ENCODE data around the gene ERC2. TPM values are rescaled to one million over a fixed set of nuclear protein-coding genes. Genes with fewer than 3 reads are reported as not detected.

ERC2 gene
- total RNA-seq, 4 donors from 2014 or later, result 5.3 to 8.8 (median 7.8) TPM

DNA sequence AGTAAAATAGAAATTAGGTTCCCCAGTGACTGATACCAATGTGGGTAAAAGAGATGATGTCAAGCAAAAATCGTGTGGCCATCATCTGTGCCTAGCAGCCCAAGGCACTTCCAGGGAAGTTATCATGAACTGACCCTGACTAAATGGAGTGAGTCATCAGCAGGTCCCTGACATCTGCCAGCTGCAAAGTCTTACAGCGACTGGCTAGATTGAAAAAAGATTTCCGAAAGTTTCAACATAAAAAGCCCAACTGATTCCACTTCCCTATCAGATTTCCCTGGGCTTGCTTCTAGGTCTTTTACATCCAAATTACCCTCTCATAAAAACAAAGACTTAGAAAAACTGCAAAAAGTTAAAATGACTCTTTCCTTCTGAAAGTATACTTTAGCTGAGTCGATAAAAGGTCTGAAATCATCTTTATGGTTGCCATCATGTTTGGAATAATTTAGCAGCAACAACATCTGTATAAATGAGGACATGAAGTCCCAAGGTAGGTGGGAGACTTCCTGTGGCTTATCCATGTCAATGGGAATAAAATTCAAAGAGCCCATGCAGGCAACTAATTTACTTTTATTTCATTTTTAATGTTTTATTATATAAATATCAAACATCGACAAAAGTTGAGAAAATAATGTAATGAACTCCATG, 342.8 kb downstream of the ERC2 start:
- Histone ChIP-seq H3K4me1 (no peaks in the 10 kb centered on the region), H3K27ac (no peak overlapping the region), H3K9me3 (no peaks in the 10 kb centered on the region), H3K27me3 (no peaks in the 10 kb centered on the region), H3K36me3 (no peaks in the 10 kb centered on the region), H3K4me3 (replicated peaks in 1 of 3) (no peak overlapping the region)
- TF ChIP-seq POLR2A (IDR thresholded peaks at IDR 0.05), result no peak
- TF ChIP-seq, protein P1, sequence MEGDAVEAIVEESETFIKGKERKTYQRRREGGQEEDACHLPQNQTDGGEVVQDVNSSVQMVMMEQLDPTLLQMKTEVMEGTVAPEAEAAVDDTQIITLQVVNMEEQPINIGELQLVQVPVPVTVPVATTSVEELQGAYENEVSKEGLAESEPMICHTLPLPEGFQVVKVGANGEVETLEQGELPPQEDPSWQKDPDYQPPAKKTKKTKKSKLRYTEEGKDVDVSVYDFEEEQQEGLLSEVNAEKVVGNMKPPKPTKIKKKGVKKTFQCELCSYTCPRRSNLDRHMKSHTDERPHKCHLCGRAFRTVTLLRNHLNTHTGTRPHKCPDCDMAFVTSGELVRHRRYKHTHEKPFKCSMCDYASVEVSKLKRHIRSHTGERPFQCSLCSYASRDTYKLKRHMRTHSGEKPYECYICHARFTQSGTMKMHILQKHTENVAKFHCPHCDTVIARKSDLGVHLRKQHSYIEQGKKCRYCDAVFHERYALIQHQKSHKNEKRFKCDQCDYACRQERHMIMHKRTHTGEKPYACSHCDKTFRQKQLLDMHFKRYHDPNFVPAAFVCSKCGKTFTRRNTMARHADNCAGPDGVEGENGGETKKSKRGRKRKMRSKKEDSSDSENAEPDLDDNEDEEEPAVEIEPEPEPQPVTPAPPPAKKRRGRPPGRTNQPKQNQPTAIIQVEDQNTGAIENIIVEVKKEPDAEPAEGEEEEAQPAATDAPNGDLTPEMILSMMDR (IDR thresholded peaks at IDR 0.05), result no peak
- intact Hi-C loops (cut with DNase I), result no loop called here
- 60 to 65% methylated on average over 5 of the region's 5 CpGs for WGBS, 2 donors
- DNase-seq, result no peak

GRCh38 chr3:56124546-56124945, 343.7 kb downstream of the ERC2 start:
- H3K27ac ChIP-seq, result no peak overlapping the region
- no peaks in the 10 kb centered on the region for H3K27me3 ChIP-seq
- 84 to 86% methylated on average over 1 of the region's 1 CpG for WGBS, 2 donors
- intact Hi-C loops (cut with DNase I), result no loop called here
- H3K4me3 ChIP-seq (replicated peaks in 1 of 3), result no peak overlapping the region
- H3K4me1 ChIP-seq, result no peaks in the 10 kb centered on the region
- no peak for DNase-seq
- TF ChIP-seq POLR2A (IDR thresholded peaks at IDR 0.05), result no peak
- TF ChIP-seq, protein P1 (IDR thresholded peaks at IDR 0.05), result no peak
- H3K9me3 ChIP-seq, result no peaks in the 10 kb centered on the region
- no peaks in the 10 kb centered on the region for H3K36me3 ChIP-seq

GRCh38 chr3:56123487-56123886, 344.8 kb downstream of the ERC2 start:
- TF ChIP-seq, protein P1 (IDR thresholded peaks at IDR 0.05), result no peak
- TF ChIP-seq POLR2A (IDR thresholded peaks at IDR 0.05), result no peak
- Histone ChIP-seq H3K27me3 (no peaks in the 10 kb centered on the region), H3K4me3 (replicated peaks in 1 of 3) (no peak overlapping the region), H3K36me3 (no peaks in the 10 kb centered on the region), H3K4me1 (no peaks in the 10 kb centered on the region), H3K9me3 (no peaks in the 10 kb centered on the region), H3K27ac (no peak overlapping the region)
- intact Hi-C loops (cut with DNase I), result no loop called here
- DNase-seq, result no peak
- WGBS, 2 donors, result 87 to 90% methylated on average over 3 of the region's 3 CpGs

DNA sequence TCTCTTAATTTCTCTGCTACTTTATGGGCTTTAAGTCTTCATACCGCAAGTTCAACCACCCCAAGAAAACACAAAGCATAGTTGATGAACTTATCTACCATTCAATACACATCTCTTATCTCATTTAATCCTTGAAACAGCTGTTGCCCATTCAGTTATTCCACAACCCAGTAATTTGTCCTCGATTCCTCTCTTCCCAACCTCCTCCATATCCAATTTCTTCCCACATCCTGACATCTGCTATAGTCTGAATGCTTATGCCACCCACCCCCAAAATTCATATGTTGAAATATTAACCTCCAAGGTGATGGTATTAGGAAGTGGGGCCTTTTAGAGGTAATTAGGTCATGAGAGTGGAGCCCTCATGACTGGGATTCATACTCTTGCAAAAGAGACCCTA, 345.4 kb downstream of the ERC2 start:
- Histone ChIP-seq H3K4me3 (replicated peaks in 1 of 3) (no peak overlapping the region), H3K4me1 (no peaks in the 10 kb centered on the region), H3K27me3 (no peaks in the 10 kb centered on the region), H3K9me3 (no peaks in the 10 kb centered on the region), H3K36me3 (no peaks in the 10 kb centered on the region), H3K27ac (no peak overlapping the region)
- intact Hi-C loops (cut with DNase I), result no loop called here
- no peak for TF ChIP-seq POLR2A (IDR thresholded peaks at IDR 0.05)
- TF ChIP-seq, protein P1 (IDR thresholded peaks at IDR 0.05), result no peak
- no peak for DNase-seq
- WGBS, 2 donors, result 83 to 86% methylated on average over 2 of the region's 2 CpGs

DNA sequence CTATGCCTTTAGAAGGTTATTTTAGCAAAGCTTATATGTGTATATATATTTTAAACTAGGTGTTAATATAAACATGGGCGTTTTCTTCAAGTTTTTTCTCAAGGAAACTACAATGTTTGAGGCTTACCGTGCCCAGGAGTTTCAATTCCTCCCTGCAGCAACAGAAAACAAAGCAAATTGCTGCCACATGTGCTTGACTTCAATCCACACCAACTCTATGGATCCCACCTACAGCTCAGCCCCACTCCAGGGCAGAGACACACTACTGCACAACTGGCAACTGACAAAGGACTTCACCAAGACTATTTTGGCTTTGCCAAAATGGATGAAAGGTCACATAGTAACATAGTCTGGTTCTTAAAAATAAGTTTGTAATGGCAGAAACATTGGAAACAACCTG, 346.6 kb downstream of the ERC2 start:
- WGBS, 2 donors, result 78 to 84% methylated on average over 2 of the region's 2 CpGs
- no peaks in the 10 kb centered on the region for H3K27me3 ChIP-seq
- H3K4me3 ChIP-seq (replicated peaks in 1 of 3), result no peak overlapping the region
- intact Hi-C loops (cut with DNase I), result no loop called here
- H3K9me3 ChIP-seq, result no peaks in the 10 kb centered on the region
- H3K36me3 ChIP-seq, result no peaks in the 10 kb centered on the region
- no peak for DNase-seq
- no peaks in the 10 kb centered on the region for H3K4me1 ChIP-seq
- TF ChIP-seq, protein P1 (IDR thresholded peaks at IDR 0.05), result no peak
- no peak for TF ChIP-seq POLR2A (IDR thresholded peaks at IDR 0.05)
- H3K27ac ChIP-seq, result no peak overlapping the region
